D721Med (cell line): Measurements from ENCODE around the gene SMTNL1.

Experiments
- DNase-seq: peaks from one replicate; pipeline ENCODE4 v3.0.0; 2011; ENCODE audit warnings: low spot score; ENCODE audit not compliant: insufficient read length
- FAIRE-seq: peaks from 2 replicates; lab custom pipeline; 2011; peaks lifted over from hg19 to GRCh38; lab: Jason Lieb, UNC
- TF ChIP-seq, protein P1 (sequence below): IDR thresholded peaks from 2 replicates; pipeline ENCODE4 v1.5.1; 2012; ENCODE audit warnings: mild to moderate bottlenecking, control low read depth; ENCODE audit not compliant: insufficient read depth; ENCODE audit errors: missing control alignments

SMTNL1 gene

DNA sequence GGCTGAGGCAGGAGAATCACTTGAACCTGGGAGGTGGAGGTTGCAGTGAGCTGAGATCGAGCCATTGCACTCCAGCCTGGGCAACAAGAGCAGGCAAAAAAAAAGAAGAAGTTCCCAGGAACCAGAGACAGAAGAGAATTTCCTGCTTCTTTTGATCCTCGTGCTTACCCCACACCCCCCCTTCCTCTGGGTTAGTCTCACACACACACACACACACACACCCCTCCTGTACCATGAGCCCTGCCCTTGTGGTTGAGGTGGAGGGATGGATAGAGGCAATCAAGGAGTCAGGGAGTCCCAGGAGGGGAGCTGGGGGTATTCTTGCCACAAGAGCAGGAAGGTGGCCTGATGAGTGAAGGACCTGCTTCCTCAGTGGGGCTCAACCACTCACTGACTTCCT is 34.2 kb downstream of the SMTNL1 start:
- TF ChIP-seq, protein P1, sequence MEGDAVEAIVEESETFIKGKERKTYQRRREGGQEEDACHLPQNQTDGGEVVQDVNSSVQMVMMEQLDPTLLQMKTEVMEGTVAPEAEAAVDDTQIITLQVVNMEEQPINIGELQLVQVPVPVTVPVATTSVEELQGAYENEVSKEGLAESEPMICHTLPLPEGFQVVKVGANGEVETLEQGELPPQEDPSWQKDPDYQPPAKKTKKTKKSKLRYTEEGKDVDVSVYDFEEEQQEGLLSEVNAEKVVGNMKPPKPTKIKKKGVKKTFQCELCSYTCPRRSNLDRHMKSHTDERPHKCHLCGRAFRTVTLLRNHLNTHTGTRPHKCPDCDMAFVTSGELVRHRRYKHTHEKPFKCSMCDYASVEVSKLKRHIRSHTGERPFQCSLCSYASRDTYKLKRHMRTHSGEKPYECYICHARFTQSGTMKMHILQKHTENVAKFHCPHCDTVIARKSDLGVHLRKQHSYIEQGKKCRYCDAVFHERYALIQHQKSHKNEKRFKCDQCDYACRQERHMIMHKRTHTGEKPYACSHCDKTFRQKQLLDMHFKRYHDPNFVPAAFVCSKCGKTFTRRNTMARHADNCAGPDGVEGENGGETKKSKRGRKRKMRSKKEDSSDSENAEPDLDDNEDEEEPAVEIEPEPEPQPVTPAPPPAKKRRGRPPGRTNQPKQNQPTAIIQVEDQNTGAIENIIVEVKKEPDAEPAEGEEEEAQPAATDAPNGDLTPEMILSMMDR, result no peak
- DNase-seq, result no peak
- no peak for FAIRE-seq

DNA sequence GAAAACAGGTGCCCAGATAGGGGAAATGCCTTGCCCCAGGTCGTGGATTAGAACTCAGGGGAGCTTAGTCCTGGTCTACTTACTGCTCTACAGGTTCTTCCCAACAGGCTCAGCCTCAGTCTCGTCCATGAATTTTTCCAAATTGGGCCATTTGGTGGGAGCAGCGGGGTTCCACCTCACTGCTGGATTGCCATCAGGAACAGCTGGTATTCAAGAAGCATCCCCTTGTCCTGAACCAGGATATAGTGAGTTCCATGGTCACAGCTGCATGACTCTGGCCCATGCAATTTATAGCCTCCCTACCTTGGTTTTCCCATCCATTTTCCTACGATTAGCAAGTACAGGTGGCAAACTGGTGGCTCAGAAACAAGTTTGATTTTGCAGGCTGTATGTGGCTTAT is 36.7 kb downstream of the SMTNL1 start:
- DNase-seq, result no peak
- FAIRE-seq, result no peak
- TF ChIP-seq, protein P1, result no peak

DNA sequence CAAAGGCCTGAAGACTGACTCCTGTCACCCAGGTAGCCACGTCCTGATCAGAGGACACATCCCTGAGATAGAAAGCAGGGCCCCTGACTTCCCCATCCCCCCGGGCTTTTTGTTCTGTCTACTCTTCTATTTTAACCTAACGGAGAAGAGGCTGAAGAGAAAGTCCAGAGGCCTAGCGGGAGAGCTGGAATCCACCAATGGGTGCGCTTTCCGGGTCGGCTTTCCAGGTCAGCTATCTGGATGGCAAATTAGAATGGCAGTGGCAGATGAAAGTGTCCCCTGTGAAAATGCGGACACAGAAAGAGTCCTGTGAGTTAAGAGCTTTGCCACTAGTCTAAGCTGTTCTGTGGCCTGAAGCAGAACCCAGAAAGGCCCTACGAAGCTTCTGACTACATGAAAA is 46.9 kb downstream of the SMTNL1 start:
- DNase-seq (no peak), FAIRE-seq (no peak)
- TF ChIP-seq, protein P1, result no peak

DNA sequence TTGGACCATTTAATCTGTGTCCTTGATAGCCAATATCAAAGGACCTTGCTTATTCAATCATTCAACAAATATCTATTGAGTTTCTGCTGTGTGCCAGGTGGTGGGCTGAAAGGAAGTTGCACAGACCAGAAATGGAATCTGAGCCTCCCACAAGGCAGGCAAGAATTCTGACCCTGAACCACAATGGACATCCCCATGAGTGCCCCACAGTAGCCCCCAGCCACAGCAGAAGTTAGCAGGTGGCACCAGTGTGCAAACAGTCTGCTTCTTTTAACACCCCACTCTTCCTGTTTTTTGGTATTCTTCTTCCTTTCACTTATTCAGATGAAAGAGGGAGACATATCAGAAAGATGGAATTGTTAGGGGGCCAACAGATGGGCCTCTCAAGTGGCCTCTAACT is 47.9 kb downstream of the SMTNL1 start:
- FAIRE-seq (no peak), DNase-seq (no peak)
- TF ChIP-seq, protein P1, result no peak

DNA sequence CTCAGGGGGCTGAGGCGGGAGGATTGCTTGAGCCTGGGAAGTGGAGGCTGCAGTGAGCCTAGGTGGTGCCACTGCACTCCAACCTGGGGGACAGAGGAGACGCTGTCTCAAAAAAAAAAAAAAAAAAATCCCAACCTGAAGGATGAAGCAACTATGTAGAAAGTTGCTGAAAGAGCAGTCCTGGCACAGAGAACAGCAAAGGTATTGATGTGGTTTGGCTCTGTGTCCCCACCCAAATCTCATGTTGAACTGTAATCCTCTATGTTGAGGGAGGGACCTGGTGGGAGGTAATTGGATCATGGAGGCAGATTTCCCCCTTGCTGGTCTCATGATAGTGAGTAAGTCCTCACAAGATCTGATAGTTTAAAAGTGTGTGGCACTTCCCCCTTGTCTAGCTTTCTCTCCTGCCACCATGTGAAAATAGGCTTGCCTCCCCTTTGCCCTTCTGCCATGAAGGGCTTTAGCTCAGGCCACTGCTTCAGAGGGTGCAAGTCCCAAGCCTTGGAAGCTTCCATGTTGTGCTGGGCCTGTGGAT is 49.4 kb downstream of the SMTNL1 start:
- TF ChIP-seq, protein P1, result no peak
- FAIRE-seq, result no peak

DNA sequence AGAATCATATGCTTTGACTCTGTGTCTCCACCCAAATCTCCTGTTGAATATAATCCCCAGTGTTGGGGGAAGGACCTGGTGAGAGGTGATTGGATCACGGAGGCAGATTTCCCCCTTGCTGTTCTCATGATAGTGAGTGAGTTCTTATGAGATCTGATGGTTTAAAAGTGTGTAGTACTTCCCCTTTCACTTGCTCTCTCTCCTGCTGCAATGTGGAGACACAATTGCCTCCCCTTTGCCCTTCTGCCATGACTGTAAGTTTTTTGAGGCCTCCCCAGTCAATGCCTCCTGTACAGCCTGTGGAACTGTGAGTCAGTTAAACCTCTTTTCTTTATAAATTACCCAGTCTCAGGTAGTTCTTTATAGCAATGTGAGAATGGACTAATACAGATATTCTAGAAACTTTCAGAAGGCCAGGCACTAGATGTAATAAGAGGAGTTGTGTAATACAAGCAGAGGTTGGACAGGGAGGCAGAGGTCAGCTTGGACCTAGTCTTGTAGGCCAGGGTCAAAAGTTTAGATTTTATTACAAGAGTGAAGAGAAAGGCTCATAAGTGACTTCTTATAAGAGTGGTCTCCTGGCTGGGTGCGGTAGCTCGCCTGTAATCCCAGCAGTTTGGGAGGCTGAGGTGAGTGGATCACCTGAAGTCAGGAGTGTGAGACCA is 50.8 kb downstream of the SMTNL1 start:
- TF ChIP-seq, protein P1, result no peak
- no peak for DNase-seq
- no peak for FAIRE-seq

More for the DNA sequence above, 49.4 kb downstream of the SMTNL1 start:
- DNase-seq, result no peak

DNA sequence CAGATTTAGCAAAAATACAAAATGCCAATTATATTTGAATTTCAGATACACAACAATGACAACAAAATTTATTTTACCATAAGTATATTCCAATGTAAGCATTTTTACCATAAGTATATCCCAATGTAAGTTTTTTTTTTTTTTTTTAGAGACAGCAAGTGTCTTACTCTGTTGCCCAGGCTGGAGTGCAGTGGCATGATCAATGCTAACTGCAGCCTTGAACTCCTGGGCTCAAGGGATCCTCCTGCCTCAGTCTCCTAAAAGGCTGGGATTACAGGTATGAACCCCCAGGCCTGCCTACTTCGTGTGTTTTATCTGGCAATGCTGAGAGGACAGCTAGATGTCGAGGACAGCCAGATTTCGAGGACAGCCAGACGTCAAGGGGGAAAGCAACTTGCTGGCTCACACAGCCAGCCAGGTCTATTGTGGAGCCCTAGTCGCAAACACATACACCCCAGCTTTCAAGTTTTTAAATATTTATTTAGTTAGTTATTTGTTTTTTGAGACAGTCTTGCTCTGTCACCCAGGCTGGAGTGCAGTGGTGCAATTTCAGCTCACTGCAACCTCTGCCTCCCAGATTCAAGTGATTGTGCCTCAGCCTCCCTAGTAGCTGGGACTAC is 59.0 kb downstream of the SMTNL1 start:
- TF ChIP-seq, protein P1, result no peak
- DNase-seq, result no peak
- no peak for FAIRE-seq
